Dedifferentiated amniotic fluid mesenchymal stem cell (primary cell): ENCODE data around the gene NHLH2.

Experiments
- DNase-seq: peaks from one replicate; pipeline ENCODE4 v3.0.0-alpha.2; 2016; ENCODE audit errors: extremely low spot score

Gene NHLH2

GRCh38 chr1:115802416-115802815, 38.5 kb downstream of the NHLH2 start:
- no peak for DNase-seq

DNA sequence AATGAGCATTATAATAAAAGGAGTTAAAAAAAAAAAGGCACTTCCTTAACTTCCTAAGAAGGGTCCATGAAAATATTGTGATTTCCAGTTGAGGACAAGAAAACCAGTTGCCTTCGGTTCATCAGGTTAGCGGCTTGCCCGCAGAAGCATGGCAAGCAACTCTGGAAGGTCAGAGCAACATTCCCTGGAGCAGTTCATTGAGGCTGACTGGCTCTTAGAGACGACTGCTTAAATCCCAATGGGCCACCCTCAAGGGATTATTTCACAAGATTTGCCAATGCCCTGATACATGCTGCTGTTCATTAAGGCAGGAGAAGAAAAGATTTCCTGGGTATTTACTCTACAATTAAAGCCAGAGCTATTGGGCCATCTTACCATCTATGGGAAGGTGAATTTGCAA, 43.4 kb downstream of the NHLH2 start:
- DNase-seq, result no peak

GRCh38 chr1:115796897-115797296, 44.0 kb downstream of the NHLH2 start:
- DNase-seq, result no peak

GRCh38 chr1:115796036-115796435, 44.9 kb downstream of the NHLH2 start:
- DNase-seq, result no peak

- DNase-seq, result no peak
Measured at GRCh38 chr1:115794976-115795639, 45.8 kb downstream of the NHLH2 start.

GRCh38 chr1:115793162-115793561, 47.8 kb downstream of the NHLH2 start:
- DNase-seq, result no peak

GRCh38 chr1:115791816-115792215, 49.1 kb downstream of the NHLH2 start:
- DNase-seq, result no peak

- DNase-seq, result no peak
Measured at GRCh38 chr1:115790846-115791245, 50.1 kb downstream of the NHLH2 start.

DNA sequence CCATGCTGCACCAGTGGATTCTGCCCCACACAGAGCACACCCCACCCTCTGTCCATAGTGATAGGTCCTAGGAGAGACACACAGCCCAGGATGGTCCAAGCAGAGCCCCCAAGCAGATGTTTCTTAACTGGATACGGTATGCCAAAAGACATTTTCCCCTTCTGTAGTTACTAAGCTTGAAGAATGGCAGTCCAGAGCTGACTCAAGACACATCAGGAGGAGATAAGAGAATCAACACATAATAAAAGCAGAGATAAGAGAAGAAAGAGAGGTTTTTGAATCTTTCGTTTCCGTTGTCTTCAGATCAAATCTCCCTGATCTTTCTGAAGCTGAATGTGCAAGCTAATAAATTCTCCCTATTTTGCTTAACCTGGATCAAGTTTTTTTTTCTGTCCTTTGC, 50.6 kb downstream of the NHLH2 start:
- DNase-seq, result no peak
